Hepatocyte (in vitro differentiated cells): ENCODE data around the gene LILRA6. TPM values are rescaled to one million over a fixed set of nuclear protein-coding genes. Genes with fewer than 3 reads are reported as not detected.
A peak's percentile ranks its signal among the peaks of the same experiment; 100 is the strongest.

Source experiments
- DNase-seq: peaks from one replicate; pipeline ENCODE4 v3.0.0-alpha.2; 2016; ENCODE audit warnings: low spot score
- H2AFZ ChIP-seq: fragments of 200-600 bp; sonication (generic); 2 replicates; pipeline ENCODE4 v1.6.0; 2016; ENCODE audit warnings: antibody characterized with exemption, mild to moderate bottlenecking
- H3K27ac ChIP-seq: fragments of 200-600 bp; sonication (generic); 2 replicates; pipeline ENCODE4 v1.5.1; 2016; ENCODE audit warnings: mild to moderate bottlenecking
- H3K27me3 ChIP-seq: fragments of 200-600 bp; sonication (generic); 2 replicates; pipeline ENCODE4 v1.6.1; 2016
- H3K36me3 ChIP-seq: fragments of 200-600 bp; sonication (generic); replicated peaks from 2 replicates; pipeline ENCODE4 v1.5.1; 2016; ENCODE audit warnings: low read depth; ENCODE audit not compliant: insufficient read depth
- H3K4me1 ChIP-seq: fragments of 200-600 bp; sonication (generic); 2 replicates; pipeline ENCODE4 v1.5.1; 2016; ENCODE audit warnings: mild to moderate bottlenecking, moderate library complexity; ENCODE audit not compliant: insufficient read depth
- H3K4me2 ChIP-seq: fragments of 200-600 bp; sonication (generic); 2 replicates; pipeline ENCODE4 v1.6.0; 2016
- H3K4me3 ChIP-seq: fragments of 200-600 bp; sonication (generic); 2 replicates; pipeline ENCODE4 v1.5.1; 2016; ENCODE audit warnings: mild to moderate bottlenecking
- H3K79me2 ChIP-seq: fragments of 200-600 bp; sonication (generic); 2 replicates; pipeline ENCODE4 v1.6.0; 2017; ENCODE audit warnings: mild to moderate bottlenecking
- H3K9me2 ChIP-seq: fragments of 200-600 bp; sonication (generic); replicated peaks from 2 replicates; pipeline ENCODE4 v1.6.0; 2017; ENCODE audit warnings: mild to moderate bottlenecking; ENCODE audit not compliant: insufficient read depth
- H3K9me3 ChIP-seq: fragments of 200-600 bp; sonication (generic); 2 replicates; pipeline ENCODE4 v1.5.1; 2016; ENCODE audit warnings: low read depth, mild to moderate bottlenecking
- H4K20me1 ChIP-seq: fragments of 200-600 bp; sonication (generic); 2 replicates; pipeline ENCODE4 v1.6.0; 2016; ENCODE audit warnings: mild to moderate bottlenecking; ENCODE audit not compliant: insufficient read depth, poor library complexity, severe bottlenecking
- EZH2 ChIP-seq: fragments of 200-600 bp; sonication (generic); IDR thresholded peaks from 2 replicates; pipeline ENCODE4 v1.6.1; 2016; ENCODE audit warnings: antibody characterized with exemption, mild to moderate bottlenecking, borderline replicate concordance
- EZH2phosphoT487 ChIP-seq: fragments of 200-600 bp; sonication (generic); IDR thresholded peaks from one replicate; pipeline ENCODE4 v1.6.1; 2018; ENCODE audit warnings: antibody characterized with exemption, mild to moderate bottlenecking, low read depth, moderate library complexity; ENCODE audit not compliant: unreplicated experiment, severe bottlenecking
- WGBS: methylation state at CpG from one replicate; pipeline ENCODE4 v1.1.6; 2016; ENCODE audit warnings: low lambda C conversion rate; ENCODE audit errors: missing lambda C conversion rate; 5-methylcytosine and 5-hydroxymethylcytosine counted together
- polyA plus RNA-seq: library from polyadenylated mRNA; unstranded; fragments of >200 nt; fragmentation: Nextera tagmentation; extraction: Ambion mirVana; gene quantifications from 2 replicates; pipeline ENCODE4 v1.2.1, GENCODE V29; 2016
- total RNA-seq: library from RNA; depleted of rRNA; stranded (reverse); fragments of >200 nt; gene quantifications from 2 replicates; pipeline ENCODE4 v1.2.3, GENCODE V29; 2014
- TF ChIP-seq, protein P1 (sequence below): fragments of 200-600 bp; sonication (generic); IDR thresholded peaks from 2 replicates; pipeline ENCODE4 v1.5.1; 2016; ENCODE audit warnings: antibody characterized with exemption, mild to moderate bottlenecking; ENCODE audit not compliant: poor library complexity

The LILRA6 gene
- total and polyA plus RNA-seq, 2 experiments from 2014 or later: 0.36 TPM; not detected in 1

DNA sequence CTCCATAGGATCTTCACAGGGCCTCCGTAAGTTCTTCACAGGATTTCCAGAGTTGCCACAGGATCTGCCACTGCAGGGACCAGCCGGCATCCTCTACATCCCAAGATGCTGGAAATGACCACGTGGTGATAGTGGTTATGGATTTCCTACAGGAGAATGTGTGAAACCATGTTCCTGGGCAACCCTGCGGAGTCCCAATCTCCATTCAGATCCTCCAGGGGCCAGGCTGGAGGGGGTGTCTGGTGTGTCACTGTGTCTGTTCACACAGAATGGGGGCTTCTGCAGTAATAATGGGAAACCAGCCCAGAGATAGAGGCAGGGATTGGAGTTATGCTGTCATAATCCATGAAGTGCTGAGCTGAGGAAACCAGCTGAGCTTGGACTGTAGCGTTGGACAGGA is 8.6 kb downstream of the LILRA6 start:
- no peaks in the 10 kb centered on the region for H3K4me1 ChIP-seq
- no peak overlapping the region for H3K27ac ChIP-seq
- H3K27me3 ChIP-seq: peaks cover 10% of the 10 kb centered on the region
- no peaks in the 10 kb centered on the region for H3K9me3 ChIP-seq
- H3K4me2 ChIP-seq: no peak overlapping the region
- TF ChIP-seq EZH2phosphoT487 (no peak), EZH2 (no peak)
- TF ChIP-seq, protein P1, sequence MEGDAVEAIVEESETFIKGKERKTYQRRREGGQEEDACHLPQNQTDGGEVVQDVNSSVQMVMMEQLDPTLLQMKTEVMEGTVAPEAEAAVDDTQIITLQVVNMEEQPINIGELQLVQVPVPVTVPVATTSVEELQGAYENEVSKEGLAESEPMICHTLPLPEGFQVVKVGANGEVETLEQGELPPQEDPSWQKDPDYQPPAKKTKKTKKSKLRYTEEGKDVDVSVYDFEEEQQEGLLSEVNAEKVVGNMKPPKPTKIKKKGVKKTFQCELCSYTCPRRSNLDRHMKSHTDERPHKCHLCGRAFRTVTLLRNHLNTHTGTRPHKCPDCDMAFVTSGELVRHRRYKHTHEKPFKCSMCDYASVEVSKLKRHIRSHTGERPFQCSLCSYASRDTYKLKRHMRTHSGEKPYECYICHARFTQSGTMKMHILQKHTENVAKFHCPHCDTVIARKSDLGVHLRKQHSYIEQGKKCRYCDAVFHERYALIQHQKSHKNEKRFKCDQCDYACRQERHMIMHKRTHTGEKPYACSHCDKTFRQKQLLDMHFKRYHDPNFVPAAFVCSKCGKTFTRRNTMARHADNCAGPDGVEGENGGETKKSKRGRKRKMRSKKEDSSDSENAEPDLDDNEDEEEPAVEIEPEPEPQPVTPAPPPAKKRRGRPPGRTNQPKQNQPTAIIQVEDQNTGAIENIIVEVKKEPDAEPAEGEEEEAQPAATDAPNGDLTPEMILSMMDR: no peak
- no peaks in the 10 kb centered on the region for H4K20me1 ChIP-seq
- no peaks in the 10 kb centered on the region for H3K9me2 ChIP-seq
- WGBS: 57% methylated on average over 5 of the region's 5 CpGs
- no peak overlapping the region for H3K4me3 ChIP-seq
- H3K79me2 ChIP-seq: no peaks in the 10 kb centered on the region
- no peak overlapping the region for H2AFZ ChIP-seq
- no peaks in the 10 kb centered on the region for H3K36me3 ChIP-seq
- DNase-seq: no peak

GRCh38 chr19:54231077-54231931 is 11.3 kb downstream of the LILRA6 start:
- peak; percentile 95 for DNase-seq
- Histone ChIP-seq H3K27ac (peak overlapping the region; percentile 91), H4K20me1 (no peaks in the 10 kb centered on the region), H3K4me3 (no peak overlapping the region), H3K9me2 (no peaks in the 10 kb centered on the region), H3K4me2 (peak overlapping the region; percentile 55), H3K9me3 (no peaks in the 10 kb centered on the region), H3K79me2 (no peaks in the 10 kb centered on the region), H3K4me1 (no peaks in the 10 kb centered on the region), H2AFZ (no peak overlapping the region), H3K27me3 (no peaks in the 10 kb centered on the region), H3K36me3 (no peaks in the 10 kb centered on the region)
- 20% methylated on average over 21 of the region's 21 CpGs for whole genome bisulfite sequencing
- no peak for TF ChIP-seq EZH2phosphoT487
- TF ChIP-seq, protein P1: peak; percentile 100

- Histone ChIP-seq H3K27ac (no peak overlapping the region), H3K9me2 (no peaks in the 10 kb centered on the region), H3K79me2 (no peaks in the 10 kb centered on the region), H3K36me3 (no peaks in the 10 kb centered on the region), H3K9me3 (no peaks in the 10 kb centered on the region), H2AFZ (no peak overlapping the region), H3K4me2 (no peak overlapping the region), H3K4me1 (no peaks in the 10 kb centered on the region), H4K20me1 (no peaks in the 10 kb centered on the region), H3K4me3 (no peak overlapping the region), H3K27me3 (peaks cover 2% of the 10 kb centered on the region)
- TF ChIP-seq EZH2phosphoT487: no peak
- TF ChIP-seq, protein P1: no peak
- no peak for TF ChIP-seq EZH2
- no peak for DNase-seq
- 86% methylated on average over 7 of the region's 7 CpGs for WGBS
Measured at GRCh38 chr19:54230031-54230430, 12.6 kb downstream of the LILRA6 start.
